Type B pancreatic cell (in vitro differentiated cells): Measurements from ENCODE around the gene PCDHGA8. TPM values are rescaled to one million over a fixed set of nuclear protein-coding genes. Genes with fewer than 3 reads are reported as not detected.
"Not testable (repeated sequence)": the region's sequence is repeated elsewhere in the genome, so short reads cannot be mapped to it uniquely, and the experiment has no call there.

ENCODE experiments used
- DNase-seq: peaks from one replicate; pipeline ENCODE4 v3.0.0; 2021; ENCODE audit warnings: mixed read lengths; ENCODE audit not compliant: unreplicated experiment; ENCODE audit errors: extremely low spot score
- H3K27ac Mint-ChIP-seq: 2 replicates; pipeline ENCODE4 v1.8.0; 2021; ENCODE audit warnings: mild to moderate bottlenecking, mixed read lengths
- H3K27me3 Mint-ChIP-seq: 2 replicates; pipeline ENCODE4 v1.8.0; 2021; ENCODE audit warnings: mixed read lengths
- H3K36me3 Mint-ChIP-seq: 2 replicates; pipeline ENCODE4 v1.8.0; 2021; ENCODE audit warnings: mixed read lengths
- H3K4me1 Mint-ChIP-seq: one replicate; pipeline ENCODE4 v1.8.0; 2021; ENCODE audit warnings: mixed read lengths; ENCODE audit not compliant: unreplicated experiment
- H3K4me3 Mint-ChIP-seq: 2 replicates; pipeline ENCODE4 v1.8.0; 2021; ENCODE audit warnings: mild to moderate bottlenecking, mixed read lengths
- H3K9me3 Mint-ChIP-seq: 2 replicates; pipeline ENCODE4 v1.8.0; 2021; ENCODE audit warnings: mixed read lengths
- total RNA-seq: library from RNA; stranded (reverse); gene quantifications from 2 replicates; pipeline ENCODE4 v1.2.1, GENCODE V29; 2021; ENCODE audit warnings: low replicate concordance
- TF ChIP-seq, protein P1 (sequence below): fragments of 200-600 bp; sonication (generic); conservative IDR thresholded peaks from 2 replicates; pipeline ENCODE4 v1.5.0; 2021; ENCODE audit warnings: antibody characterized with exemption, mild to moderate bottlenecking

Gene PCDHGA8
- total RNA-seq, 1 donor from 2014 or later: 1.3 TPM

- H3K27ac Mint-ChIP-seq: no peak overlapping the region
- H3K9me3 Mint-ChIP-seq: peaks cover 21% of the 10 kb centered on the region
- DNase-seq: no peak
- no peaks in the 10 kb centered on the region for H3K4me1 Mint-ChIP-seq
- H3K36me3 Mint-ChIP-seq: peaks cover 39% of the 10 kb centered on the region
- peak overlapping the region; percentile 34 for H3K4me3 Mint-ChIP-seq
- H3K27me3 Mint-ChIP-seq: no peaks in the 10 kb centered on the region
- TF ChIP-seq, protein P1, sequence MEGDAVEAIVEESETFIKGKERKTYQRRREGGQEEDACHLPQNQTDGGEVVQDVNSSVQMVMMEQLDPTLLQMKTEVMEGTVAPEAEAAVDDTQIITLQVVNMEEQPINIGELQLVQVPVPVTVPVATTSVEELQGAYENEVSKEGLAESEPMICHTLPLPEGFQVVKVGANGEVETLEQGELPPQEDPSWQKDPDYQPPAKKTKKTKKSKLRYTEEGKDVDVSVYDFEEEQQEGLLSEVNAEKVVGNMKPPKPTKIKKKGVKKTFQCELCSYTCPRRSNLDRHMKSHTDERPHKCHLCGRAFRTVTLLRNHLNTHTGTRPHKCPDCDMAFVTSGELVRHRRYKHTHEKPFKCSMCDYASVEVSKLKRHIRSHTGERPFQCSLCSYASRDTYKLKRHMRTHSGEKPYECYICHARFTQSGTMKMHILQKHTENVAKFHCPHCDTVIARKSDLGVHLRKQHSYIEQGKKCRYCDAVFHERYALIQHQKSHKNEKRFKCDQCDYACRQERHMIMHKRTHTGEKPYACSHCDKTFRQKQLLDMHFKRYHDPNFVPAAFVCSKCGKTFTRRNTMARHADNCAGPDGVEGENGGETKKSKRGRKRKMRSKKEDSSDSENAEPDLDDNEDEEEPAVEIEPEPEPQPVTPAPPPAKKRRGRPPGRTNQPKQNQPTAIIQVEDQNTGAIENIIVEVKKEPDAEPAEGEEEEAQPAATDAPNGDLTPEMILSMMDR: no peak
These were observed 35.5 kb downstream of the PCDHGA8 start for GRCh38 chr5:141427783-141428426.

DNA sequence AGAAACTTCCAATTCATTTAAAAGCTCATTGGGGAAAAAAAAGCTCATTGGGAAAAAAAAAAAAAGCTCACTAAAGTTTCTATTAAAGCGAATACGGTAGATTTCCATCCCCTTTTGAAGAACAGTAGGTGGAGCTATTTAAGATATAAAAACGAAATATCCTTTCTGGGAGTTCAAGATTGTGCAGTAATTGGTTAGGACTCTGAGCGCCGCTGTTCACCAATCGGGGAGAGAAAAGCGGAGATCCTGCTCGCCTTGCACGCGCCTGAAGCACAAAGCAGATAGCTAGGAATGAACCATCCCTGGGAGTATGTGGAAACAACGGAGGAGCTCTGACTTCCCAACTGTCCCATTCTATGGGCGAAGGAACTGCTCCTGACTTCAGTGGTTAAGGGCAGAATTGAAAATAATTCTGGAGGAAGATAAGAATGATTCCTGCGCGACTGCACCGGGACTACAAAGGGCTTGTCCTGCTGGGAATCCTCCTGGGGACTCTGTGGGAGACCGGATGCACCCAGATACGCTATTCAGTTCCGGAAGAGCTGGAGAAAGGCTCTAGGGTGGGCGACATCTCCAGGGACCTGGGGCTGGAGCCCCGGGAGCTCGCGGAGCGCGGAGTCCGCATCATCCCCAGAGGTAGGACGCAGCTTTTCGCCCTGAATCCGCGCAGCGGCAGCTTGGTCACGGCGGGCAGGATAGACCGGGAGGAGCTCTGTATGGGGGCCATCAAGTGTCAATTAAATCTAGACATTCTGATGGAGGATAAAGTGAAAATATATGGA lies 38.1 kb downstream of the PCDHGA8 start, which contains the start of gene PCDHGA12:
PCDHGA12 (plus strand) TSS at position 176 of the 782 bp plus-strand sequence; CDS start at position 429, 253 bp downstream.
- peaks cover 16% of the 10 kb centered on the region for H3K9me3 Mint-ChIP-seq
- H3K4me1 Mint-ChIP-seq: no peaks in the 10 kb centered on the region
- DNase-seq: no peak

GRCh38 chr5:141431286-141431685 lies 38.9 kb downstream of the PCDHGA8 start:
- no peaks in the 10 kb centered on the region for H3K27me3 Mint-ChIP-seq
- peaks cover 40% of the 10 kb centered on the region for H3K36me3 Mint-ChIP-seq
- peaks cover 19% of the 10 kb centered on the region for H3K9me3 Mint-ChIP-seq
- no peaks in the 10 kb centered on the region for H3K4me1 Mint-ChIP-seq
- H3K4me3 Mint-ChIP-seq: no peak overlapping the region
- no peak overlapping the region for H3K27ac Mint-ChIP-seq
- no peak for DNase-seq
- TF ChIP-seq, protein P1: no peak

More for the DNA sequence above, 38.1 kb downstream of the PCDHGA8 start, which contains the start of gene PCDHGA12:
- no peak within 1 kb of the TSS for H3K4me3 Mint-ChIP-seq
- H3K27me3 Mint-ChIP-seq: no peaks in the 10 kb centered on the region
- no peak within 1 kb of the TSS for H3K27ac Mint-ChIP-seq
- TF ChIP-seq, protein P1: no peak
- H3K36me3 Mint-ChIP-seq: peaks cover 44% of the 10 kb centered on the region

- peaks cover 43% of the 10 kb centered on the region for H3K36me3 Mint-ChIP-seq
- H3K27me3 Mint-ChIP-seq, DNase-seq, H3K4me1 Mint-ChIP-seq, H3K27ac Mint-ChIP-seq, H3K4me3 Mint-ChIP-seq: not testable (repeated sequence)
- H3K9me3 Mint-ChIP-seq: peaks cover 14% of the 10 kb centered on the region
These were observed 39.9 kb downstream of the PCDHGA8 start for GRCh38 chr5:141432308-141432707.

DNA sequence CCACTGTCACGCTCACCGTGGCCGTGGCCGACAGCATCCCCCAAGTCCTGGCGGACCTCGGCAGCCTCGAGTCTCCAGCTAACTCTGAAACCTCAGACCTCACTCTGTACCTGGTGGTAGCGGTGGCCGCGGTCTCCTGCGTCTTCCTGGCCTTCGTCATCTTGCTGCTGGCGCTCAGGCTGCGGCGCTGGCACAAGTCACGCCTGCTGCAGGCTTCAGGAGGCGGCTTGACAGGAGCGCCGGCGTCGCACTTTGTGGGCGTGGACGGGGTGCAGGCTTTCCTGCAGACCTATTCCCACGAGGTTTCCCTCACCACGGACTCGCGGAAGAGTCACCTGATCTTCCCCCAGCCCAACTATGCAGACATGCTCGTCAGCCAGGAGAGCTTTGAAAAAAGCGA lies 40.3 kb downstream of the PCDHGA8 start:
- H3K4me1 Mint-ChIP-seq, H3K4me3 Mint-ChIP-seq, H3K27me3 Mint-ChIP-seq, DNase-seq, H3K27ac Mint-ChIP-seq: not testable (repeated sequence)
- peaks cover 43% of the 10 kb centered on the region for H3K36me3 Mint-ChIP-seq
- peaks cover 14% of the 10 kb centered on the region for H3K9me3 Mint-ChIP-seq

DNA sequence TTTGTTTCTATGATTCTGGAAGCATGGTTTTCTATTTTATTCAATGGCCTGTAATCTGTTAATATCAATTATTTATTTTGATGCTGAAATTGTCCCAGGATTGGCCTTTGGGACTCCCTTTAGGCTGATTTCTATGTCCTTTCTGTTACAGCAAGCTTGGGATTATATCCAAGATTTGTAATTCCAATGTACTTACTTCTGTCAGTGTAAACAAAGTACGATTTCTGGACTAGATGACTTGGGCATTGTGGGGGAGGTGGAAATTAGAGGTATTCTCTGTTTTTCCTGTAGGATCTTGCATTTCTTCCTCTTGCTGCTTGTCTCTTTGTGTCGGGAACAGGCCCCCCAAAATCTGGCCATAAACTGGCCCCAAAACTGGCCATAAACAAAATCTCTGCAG lies 41.6 kb downstream of the PCDHGA8 start:
- Mint-ChIP-seq H3K27ac (no peak overlapping the region), H3K27me3 (no peaks in the 10 kb centered on the region), H3K4me1 (no peaks in the 10 kb centered on the region), H3K9me3 (peaks cover 10% of the 10 kb centered on the region), H3K36me3 (peaks cover 37% of the 10 kb centered on the region), H3K4me3 (no peak overlapping the region)
- DNase-seq: no peak
- TF ChIP-seq, protein P1: no peak
